ENCODE results near the gene RABGGTA. TPM values are rescaled to one million over a fixed set of nuclear protein-coding genes. Genes with fewer than 3 reads are reported as not detected.
A peak's percentile ranks its signal among the peaks of the same experiment; 100 is the strongest.

Gene RABGGTA
- total and polyA plus RNA-seq, 2 donors, result 9.5 to 23.4 TPM

DNA sequence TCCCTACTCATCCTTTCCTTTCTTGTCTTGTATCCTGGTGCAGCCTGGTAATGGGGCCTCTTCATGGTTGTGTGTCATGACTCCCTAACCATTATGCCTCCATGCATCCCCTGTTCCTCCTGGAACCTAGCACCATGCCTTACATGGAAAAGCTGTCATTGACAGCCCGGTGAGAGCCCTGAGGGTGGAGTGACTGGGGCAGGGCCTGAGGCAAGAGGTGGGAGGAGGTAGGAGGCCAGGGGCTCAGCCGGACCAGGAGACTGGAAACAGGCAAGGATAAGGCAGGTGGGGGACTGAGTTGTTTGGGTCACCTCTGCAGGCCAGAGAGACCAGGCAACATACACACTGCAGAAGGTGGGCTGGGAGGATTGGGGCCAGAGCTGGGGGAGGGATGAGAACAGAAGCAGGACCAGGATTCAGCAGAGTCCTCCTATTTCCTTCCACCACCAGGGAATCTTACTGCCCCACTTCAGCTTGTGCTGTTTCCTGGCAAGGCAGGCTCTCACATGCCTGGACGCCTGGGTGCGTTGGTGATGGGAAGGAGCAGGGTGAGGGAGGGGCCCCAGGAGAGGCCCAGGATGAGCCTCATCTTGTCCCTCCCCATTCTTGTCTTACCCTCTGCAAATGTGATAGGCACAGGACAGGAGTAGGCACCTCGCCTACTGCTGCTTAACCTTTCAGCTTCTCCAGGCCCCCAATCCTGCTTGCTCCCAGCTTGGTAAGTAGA, 38.3 kb upstream of the RABGGTA start, which contains the start of gene LTB4R2:
TSS of gene LTB4R2 (plus strand) at position 603 of the 727 bp plus-strand sequence. CDS start 525 bp downstream, outside the sequence.
- 64% methylated on average over 5 of the region's 5 CpGs for WGBS
- peak within 1 kb of the TSS; percentile 66 for H3K27ac ChIP-seq (ENCODE audit: low read depth)
- peak within 1 kb of the TSS; percentile 51 for H3K4me3 ChIP-seq (ENCODE audit: low read depth, low read length)
- no peak for DNase-seq (ENCODE audit: extremely low spot score)
- no peaks in the 10 kb centered on the region for H3K4me1 ChIP-seq (ENCODE audit: insufficient read depth)
- H3K36me3 ChIP-seq (ENCODE audit: insufficient read depth), result no peaks in the 10 kb centered on the region

DNA sequence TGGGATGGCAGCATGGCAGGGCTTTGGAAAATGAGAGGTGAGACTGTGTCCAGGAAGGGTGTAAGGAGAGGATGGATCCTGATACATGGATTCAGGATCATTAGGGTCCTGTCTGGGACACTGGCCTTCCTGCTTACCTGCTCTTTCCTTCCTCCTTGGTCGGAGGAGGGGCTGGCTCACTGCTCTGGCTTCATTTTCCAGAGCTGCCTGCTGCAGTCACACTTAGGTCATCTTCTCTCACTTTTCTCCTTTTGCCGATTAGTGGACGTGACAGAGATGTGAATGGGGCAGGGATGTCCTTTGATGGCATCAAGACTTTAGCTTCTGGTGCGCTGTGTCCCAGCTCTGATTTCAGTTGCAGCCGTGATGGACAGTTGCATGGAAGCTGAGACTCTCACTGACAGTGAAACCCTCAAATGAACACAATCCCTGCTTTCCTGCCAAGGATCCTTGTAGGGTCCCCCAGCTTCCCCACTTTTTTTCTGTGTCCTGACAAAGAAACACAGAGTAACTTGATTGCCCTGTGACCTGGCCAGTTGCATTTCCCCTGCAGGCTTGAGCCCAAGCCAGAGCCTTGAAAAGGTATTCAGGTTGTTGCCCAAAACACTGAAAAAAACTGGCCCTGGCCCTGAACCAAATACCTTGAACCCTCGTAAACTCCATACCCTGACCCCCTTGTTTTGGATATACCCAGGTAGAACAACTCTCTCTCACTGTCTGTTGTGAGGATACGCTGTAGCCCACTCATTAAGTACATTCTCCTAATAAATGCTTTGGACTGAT, 37.1 kb upstream of the RABGGTA start:
- WGBS, result 91% methylated on average over 7 of the region's 7 CpGs
- DNase-seq (ENCODE audit: extremely low spot score), result no peak
- H3K4me3 ChIP-seq (ENCODE audit: low read depth, low read length), result no peak overlapping the region
- H3K4me1 ChIP-seq (ENCODE audit: insufficient read depth), result no peaks in the 10 kb centered on the region
- no peak overlapping the region for H3K27ac ChIP-seq (ENCODE audit: low read depth)
- H3K36me3 ChIP-seq (ENCODE audit: insufficient read depth), result peaks cover 2% of the 10 kb centered on the region

DNA sequence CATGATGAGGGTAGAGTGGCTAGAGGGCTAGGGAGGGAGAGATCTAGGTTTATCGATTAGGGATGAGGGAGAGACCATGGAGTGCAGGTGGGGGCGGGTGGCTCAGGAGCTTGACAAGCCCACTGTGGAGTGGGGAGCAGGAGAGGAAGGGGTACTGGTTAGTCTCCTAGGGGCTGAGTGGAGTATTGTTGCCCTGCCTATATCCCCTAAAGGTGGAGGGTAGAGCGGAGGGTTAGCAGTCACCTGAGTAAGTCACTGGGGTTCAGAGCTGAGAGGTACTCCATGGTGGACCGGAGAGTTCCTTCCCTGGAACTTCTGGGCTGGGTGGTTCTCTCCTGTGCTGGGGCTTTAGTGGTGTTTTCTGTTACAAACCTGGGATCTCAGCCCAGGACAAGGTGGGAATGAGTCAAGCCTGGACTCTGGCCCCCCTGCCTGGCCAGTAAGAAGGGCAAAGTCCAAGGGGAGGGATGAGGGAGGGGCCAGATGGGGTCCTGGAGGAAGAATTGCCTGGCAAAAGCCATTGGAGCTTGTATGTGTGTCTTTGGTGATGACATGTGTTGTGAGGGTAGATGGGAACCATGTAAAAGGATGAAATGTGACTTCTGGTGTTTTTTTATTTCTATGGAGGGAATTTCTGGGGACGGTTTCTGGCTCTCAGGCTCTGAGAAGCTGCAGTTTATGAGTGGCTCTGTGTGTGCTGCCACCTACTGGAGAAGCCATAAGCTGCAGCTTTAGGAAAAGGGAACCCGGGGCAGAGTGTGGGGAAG, 36.4 kb upstream of the RABGGTA start, which contains the start of gene CIDEB:
TSS of gene CIDEB (minus strand) at position 403 of the 767 bp plus-strand sequence. CDS start at position 284, 119 bp downstream.
- DNase-seq (ENCODE audit: extremely low spot score), result no peak
- WGBS, result 62% methylated on average over 6 of the region's 6 CpGs
- no peak within 1 kb of the TSS for H3K27ac ChIP-seq (ENCODE audit: low read depth)
- peaks cover 2% of the 10 kb centered on the region for H3K36me3 ChIP-seq (ENCODE audit: insufficient read depth)
- no peaks in the 10 kb centered on the region for H3K4me1 ChIP-seq (ENCODE audit: insufficient read depth)
- H3K4me3 ChIP-seq (ENCODE audit: low read depth, low read length), result no peak within 1 kb of the TSS

DNA sequence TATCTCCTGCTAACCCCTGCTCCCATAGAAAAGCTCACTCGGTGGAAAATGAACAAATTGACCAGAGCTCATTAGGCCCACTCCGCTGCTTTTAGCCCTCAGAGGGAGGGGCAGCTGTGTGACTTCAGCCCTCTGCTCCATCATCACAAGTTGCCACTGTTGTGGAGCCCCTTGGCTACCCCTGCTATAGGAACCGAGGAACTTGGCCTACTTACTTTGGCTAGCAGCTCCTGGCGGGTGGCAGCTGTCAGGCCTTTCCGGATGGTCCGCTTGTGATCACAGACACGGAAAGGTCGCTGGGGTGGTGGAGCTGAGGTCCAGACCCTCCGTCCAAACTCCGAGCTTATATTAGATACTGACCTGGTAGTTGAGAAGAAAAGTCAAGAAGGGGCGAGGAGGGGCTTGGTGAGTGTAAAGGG, 35.8 kb upstream of the RABGGTA start:
- Histone ChIP-seq H3K4me3 (ENCODE audit: low read depth, low read length) (no peak overlapping the region), H3K27ac (ENCODE audit: low read depth) (no peak overlapping the region), H3K4me1 (ENCODE audit: insufficient read depth) (no peaks in the 10 kb centered on the region), H3K36me3 (ENCODE audit: insufficient read depth) (peaks cover 2% of the 10 kb centered on the region)
- 81% methylated on average over 11 of the region's 11 CpGs for WGBS
- no peak for DNase-seq (ENCODE audit: extremely low spot score)

DNA sequence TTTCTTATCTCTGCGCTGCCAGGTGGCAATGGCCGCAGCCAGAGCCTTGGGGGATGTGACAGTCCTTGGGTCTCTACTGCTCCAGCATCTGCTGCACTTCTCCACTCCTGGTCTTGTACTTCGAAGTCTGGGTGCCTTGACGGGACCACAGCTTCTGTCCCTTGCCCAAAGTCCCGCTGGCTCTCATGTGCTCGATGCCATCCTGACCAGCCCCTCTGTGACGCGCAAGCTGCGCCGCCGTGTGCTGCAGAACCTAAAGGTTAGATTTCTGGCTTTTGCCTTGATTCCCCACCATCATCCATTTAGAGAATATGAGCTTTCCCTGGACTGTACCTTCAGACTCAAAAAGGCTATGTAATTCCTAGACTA, 32.6 kb upstream of the RABGGTA start:
- Histone ChIP-seq H3K4me1 (ENCODE audit: insufficient read depth) (no peaks in the 10 kb centered on the region), H3K27ac (ENCODE audit: low read depth) (no peak overlapping the region), H3K4me3 (ENCODE audit: low read depth, low read length) (no peak overlapping the region), H3K36me3 (ENCODE audit: insufficient read depth) (peaks cover 2% of the 10 kb centered on the region)
- WGBS, result 97% methylated on average over 11 of the region's 11 CpGs
- DNase-seq (ENCODE audit: extremely low spot score), result no peak

DNA sequence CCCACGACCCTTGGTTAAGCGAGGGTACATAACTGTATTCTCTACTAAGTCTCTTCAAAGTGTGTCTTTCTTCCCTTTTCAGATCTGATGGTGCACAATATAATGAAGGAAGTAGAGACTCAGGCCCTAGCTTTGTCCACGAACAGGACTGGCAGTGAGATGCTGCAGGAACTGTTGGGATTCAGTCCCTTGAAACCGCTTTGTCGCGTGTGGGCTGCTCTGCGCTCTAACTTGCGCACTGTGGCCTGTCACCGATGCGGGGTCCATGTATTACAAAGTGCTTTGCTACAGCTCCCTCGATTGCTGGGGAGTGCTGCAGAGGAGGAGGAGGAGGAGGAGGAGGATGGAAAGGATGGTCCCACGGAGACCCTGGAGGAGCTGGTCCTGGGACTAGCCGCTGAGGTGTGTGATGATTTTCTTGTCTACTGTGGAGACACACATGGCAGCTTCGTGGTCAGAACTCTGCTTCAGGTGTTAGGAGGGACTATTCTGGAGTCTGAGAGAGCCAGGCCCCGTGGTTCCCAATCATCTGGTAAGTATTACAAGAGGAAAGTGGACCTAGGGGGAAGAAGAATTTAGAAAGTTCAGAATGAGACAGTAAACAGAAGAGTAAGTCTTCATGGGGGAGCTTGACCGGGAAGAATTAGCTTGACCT, 29.1 kb upstream of the RABGGTA start:
- Histone ChIP-seq H3K4me1 (ENCODE audit: insufficient read depth) (no peaks in the 10 kb centered on the region), H3K36me3 (ENCODE audit: insufficient read depth) (peaks cover 2% of the 10 kb centered on the region), H3K4me3 (ENCODE audit: low read depth, low read length) (peak overlapping the region; percentile 96), H3K27ac (ENCODE audit: low read depth) (no peak overlapping the region)
- no peak for DNase-seq (ENCODE audit: extremely low spot score)
- WGBS, result 32% methylated on average over 16 of the region's 16 CpGs

DNA sequence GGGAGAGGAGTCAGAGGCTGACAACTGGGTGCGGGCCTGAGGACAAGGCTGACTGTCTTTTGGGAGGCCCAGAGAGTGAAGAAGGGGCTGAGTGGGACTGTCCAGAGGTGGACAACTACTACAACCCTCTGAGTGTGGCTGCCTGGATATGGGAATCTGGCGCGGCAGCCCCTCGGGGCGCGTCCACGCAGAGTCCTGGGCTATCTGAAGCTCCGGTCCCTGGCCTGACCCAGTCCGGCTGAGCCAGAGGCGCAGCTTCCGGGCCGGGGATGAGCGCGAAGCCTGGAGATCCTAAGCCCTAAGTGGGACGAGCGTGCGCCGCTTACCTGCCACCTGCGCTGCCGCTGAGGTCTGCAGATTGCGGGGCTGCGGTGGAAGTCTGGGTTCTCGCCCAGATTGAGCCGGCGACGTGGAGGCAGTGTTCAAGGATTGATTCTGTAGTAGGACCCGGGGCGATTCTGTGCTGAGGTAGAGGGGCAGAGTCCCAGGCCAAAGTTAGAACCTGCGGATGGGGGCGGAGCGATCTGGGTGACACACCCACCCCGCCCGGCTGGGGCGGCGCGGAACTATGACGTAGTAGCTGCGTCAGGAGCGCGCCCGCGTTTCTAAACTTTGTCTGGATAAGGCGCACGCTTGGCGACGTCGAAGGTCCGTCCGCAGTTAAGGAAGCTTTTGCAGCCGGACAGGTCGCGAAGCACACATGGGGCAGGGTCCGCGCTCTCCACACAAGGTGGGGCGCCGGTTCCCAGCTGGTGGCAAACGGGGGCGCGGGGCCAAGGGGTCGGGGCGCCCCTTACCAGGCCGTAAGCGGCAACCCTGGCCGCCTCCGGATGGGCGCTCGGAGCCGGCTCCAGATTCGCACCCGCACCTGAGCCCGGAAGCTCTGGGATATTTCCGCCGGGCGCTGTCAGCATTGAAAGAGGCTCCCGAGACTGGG, 28.1 kb upstream of the RABGGTA start, which contains the start of the genes DHRS1 and NOP9:
TSS of gene DHRS1 (minus strand) at position 526 of the 937 bp plus-strand sequence. CDS start 674 bp downstream, outside the sequence.
TSS of gene NOP9 (plus strand) at position 596 of the 937 bp plus-strand sequence. CDS start at position 701, 105 bp downstream.
- no peaks in the 10 kb centered on the region for H3K4me1 ChIP-seq (ENCODE audit: insufficient read depth)
- under 1% methylated on average over 75 of the region's 75 CpGs for WGBS
- H3K36me3 ChIP-seq (ENCODE audit: insufficient read depth), result peaks cover 2% of the 10 kb centered on the region
- peak within 1 kb of the TSS; percentile 96 for H3K4me3 ChIP-seq (ENCODE audit: low read depth, low read length)
- DNase-seq (ENCODE audit: extremely low spot score), result peak; percentile 80
- peak within 1 kb of the TSS; percentile 62 for H3K27ac ChIP-seq (ENCODE audit: low read depth)

DNA sequence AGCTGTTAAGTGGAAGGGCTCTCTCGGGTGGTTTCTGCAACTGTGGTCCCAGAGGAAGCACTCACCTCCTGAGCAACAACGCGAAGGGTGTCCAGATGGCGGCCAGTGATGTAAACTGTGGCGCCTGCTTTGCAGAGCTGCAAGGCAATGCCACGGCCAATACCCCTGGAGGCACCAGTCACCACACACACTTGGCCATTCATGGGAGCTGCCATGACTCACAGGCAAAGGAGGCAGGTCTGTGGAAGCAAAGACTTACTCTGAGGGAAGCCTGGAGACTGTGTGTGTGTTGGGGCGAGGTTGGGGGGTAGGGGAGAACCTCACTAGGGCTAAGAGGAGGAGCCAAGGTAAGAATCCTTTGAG, 27.5 kb upstream of the RABGGTA start:
- no peak overlapping the region for H3K27ac ChIP-seq (ENCODE audit: low read depth)
- no peaks in the 10 kb centered on the region for H3K36me3 ChIP-seq (ENCODE audit: insufficient read depth)
- 53% methylated on average over 7 of the region's 7 CpGs for WGBS
- H3K4me1 ChIP-seq (ENCODE audit: insufficient read depth), result no peaks in the 10 kb centered on the region
- H3K4me3 ChIP-seq (ENCODE audit: low read depth, low read length), result peak overlapping the region; percentile 96
- no peak for DNase-seq (ENCODE audit: extremely low spot score)

DNA sequence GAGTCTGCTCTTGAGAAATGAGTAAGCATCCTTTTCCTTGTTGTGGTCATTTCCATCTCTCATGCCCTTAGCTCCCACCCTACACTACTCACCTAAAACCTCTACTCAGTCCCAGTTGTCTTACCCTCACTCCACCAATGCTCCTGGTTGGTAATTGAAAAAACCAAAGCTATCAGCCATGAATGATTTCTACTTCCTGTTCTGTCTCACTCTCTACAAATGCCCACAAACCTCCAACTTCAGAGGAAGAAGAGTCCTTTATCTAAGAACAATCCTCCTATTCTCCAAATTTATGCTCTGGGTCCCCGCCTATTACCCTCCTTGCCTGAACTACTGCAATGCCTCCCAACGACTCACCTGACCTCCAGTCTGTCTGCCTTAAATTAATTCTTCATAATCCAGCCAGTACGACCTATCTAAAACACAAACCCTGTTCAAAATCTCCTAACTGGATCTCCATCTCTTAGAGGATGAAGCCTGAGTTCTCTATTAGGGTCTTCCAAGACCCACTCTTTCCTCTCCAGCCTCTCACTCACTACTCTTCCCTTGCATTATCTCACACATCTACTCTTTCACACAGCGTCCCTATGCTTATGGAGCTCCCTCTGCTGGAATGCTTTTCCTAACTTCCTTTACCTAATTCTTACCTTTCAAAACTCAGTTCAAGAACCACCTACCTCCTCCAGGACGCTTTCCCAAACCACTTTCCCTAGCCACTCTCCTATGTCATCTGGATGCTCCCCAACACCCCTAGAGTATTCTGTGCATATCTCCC, 26.0 kb upstream of the RABGGTA start:
- H3K4me1 ChIP-seq (ENCODE audit: insufficient read depth), result no peaks in the 10 kb centered on the region
- 54% methylated on average over 5 of the region's 5 CpGs for WGBS
- DNase-seq (ENCODE audit: extremely low spot score), result no peak
- no peak overlapping the region for H3K27ac ChIP-seq (ENCODE audit: low read depth)
- H3K36me3 ChIP-seq (ENCODE audit: insufficient read depth), result no peaks in the 10 kb centered on the region
- H3K4me3 ChIP-seq (ENCODE audit: low read depth, low read length), result no peak overlapping the region

DNA sequence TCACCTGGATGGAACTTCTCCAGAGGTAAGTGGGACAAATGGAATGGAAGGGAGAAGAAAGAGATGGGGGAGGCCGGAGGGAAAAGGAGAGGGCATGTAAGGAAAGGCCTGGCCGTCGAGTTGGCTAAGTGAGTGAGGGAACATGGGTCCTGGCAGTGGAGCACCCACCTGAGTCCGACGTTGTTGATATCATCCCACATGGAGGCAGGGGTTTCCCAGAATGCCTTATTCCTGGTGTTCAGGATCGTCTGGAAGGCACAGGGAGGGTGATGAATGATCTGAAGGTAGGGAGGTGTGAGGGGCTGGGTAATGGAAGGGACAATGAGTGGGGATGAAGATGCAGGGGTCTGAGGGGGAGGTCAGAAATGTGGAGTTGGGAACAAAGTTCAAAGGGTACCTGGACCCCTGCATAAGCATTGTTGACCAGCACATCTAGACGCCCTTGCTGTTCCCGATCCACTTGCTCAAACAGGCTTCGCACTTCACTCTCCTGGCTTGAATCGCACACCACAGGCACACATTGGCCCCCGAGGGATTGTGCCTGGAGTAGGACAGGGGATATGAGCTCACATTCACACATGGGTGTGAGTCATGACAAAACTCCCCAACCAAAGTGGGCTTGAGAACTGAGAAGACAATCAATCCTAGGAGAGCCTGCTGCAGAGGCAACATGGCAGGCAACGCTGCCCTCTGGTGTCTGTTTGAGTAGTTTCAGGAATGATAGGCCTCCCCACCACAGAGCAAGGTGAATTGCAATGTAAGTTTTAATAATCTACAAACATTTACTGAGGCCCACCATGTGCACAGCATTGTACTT, 25.2 kb upstream of the RABGGTA start:
- Histone ChIP-seq H3K27ac (ENCODE audit: low read depth) (no peak overlapping the region), H3K36me3 (ENCODE audit: insufficient read depth) (no peaks in the 10 kb centered on the region), H3K4me1 (ENCODE audit: insufficient read depth) (no peaks in the 10 kb centered on the region), H3K4me3 (ENCODE audit: low read depth, low read length) (no peak overlapping the region)
- WGBS, result 60% methylated on average over 12 of the region's 12 CpGs
- DNase-seq (ENCODE audit: extremely low spot score), result no peak

DNA sequence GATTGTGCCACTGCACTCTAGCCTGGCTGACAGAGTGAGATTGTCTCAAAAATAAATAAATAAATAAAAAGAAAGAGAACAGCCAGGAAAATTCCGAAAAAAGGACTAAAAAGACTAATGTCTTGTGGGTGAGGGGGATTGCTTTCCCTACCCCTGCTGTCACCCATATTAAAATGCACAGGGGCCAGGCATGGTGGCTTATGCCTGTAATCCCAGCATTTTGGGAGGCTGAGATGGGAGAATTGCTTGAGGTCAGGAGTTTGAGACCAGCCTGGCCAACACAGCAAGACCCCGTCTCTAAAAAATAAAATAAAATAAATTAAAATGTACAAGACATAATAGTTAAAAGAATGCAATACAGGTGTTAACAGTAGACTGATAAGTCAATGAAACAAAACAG, 22.1 kb upstream of the RABGGTA start:
- Histone ChIP-seq H3K4me1 (ENCODE audit: insufficient read depth) (no peaks in the 10 kb centered on the region), H3K27ac (ENCODE audit: low read depth) (no peak overlapping the region), H3K36me3 (ENCODE audit: insufficient read depth) (no peaks in the 10 kb centered on the region), H3K4me3 (ENCODE audit: low read depth, low read length) (no peak overlapping the region)
- WGBS, result 95% methylated on average over 2 of the region's 2 CpGs
- DNase-seq (ENCODE audit: extremely low spot score), result no peak

Measured in urinary bladder (tissue), 4 donors.